NCI-H128 (cell line): ENCODE data around the gene SLCO2B1.

Experiments
- DNase-seq: peaks from one replicate; lab custom pipeline; 2025; ENCODE audit not compliant: unreplicated experiment; lab: John Stamatoyannopoulos, UW

The SLCO2B1 gene

DNA sequence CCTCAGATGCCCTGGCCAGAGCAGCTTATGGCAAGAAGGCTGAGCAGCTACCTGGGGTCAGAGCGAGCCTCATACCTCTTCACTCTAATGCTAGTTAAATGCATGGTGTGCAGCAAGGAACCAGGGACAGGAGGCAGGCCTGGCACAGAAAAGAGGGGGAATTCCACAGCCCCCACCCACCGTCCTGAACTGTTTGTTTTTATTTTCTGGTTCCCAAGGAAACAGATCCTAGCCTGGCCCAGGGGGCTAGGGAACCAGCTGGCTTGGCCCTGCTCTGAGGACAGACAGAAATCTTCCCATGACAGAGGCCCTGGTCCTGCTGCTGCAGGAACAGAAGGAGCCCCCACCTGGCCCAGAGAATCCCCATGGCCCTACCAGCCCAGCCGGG is 40.4 kb downstream of the SLCO2B1 start:
- DNase-seq, result no peak

- no peak for DNase-seq
These were observed 42.4 kb downstream of the SLCO2B1 start for GRCh38 chr11:75193271-75193670.

GRCh38 chr11:75193711-75194110 is 42.8 kb downstream of the SLCO2B1 start:
- DNase-seq, result no peak

DNA sequence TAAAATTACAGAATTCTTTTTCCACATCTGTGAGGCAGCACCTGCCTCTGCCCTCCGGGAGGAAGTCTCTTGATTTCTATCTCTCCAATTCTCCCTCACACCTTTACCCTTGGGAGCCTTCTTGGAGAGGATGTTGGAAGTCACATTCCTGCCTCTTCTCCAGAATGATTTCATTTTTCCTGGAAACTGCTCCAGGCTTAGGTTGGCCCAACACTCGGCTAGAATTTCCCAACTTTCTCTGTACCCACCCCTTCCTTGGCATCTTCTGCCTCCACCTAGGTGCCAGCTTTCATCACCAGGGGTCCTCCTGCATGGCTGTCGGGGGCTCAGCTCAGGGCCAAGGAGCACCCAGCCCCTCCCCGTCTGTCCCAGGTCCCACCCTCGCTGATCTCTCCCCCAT is 43.2 kb downstream of the SLCO2B1 start:
- no peak for DNase-seq

GRCh38 chr11:75195167-75195962 is 44.5 kb downstream of the SLCO2B1 start:
- DNase-seq, result no peak

GRCh38 chr11:75196426-75196825 is 45.5 kb downstream of the SLCO2B1 start:
- no peak for DNase-seq

- DNase-seq, result no peak
These were observed 46.8 kb downstream of the SLCO2B1 start for GRCh38 chr11:75197512-75198277.

- no peak for DNase-seq
These were observed 47.5 kb downstream of the SLCO2B1 start for GRCh38 chr11:75198278-75198973.

- DNase-seq, result no peak
These were observed 48.6 kb downstream of the SLCO2B1 start for GRCh38 chr11:75199412-75199955.

DNA sequence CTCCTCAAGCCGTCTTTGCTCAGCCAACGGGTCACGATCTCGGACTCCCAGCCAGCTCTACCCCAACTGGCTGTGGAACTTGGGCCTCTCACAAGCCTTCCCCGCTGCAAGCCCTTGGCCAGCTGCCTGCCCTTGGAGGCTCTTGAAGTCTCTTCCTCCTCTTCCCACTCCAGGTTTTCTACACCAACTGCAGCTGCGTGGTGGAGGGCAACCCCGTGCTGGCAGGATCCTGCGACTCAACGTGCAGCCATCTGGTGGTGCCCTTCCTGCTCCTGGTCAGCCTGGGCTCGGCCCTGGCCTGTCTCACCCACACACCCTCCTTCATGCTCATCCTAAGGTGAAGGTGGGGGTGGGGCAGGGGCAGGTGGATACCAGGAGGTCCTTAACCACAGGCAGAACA is 49.1 kb downstream of the SLCO2B1 start:
- no peak for DNase-seq

GRCh38 chr11:75200531-75200930 is 49.6 kb downstream of the SLCO2B1 start:
- DNase-seq, result no peak

GRCh38 chr11:75201771-75202170 is 50.9 kb downstream of the SLCO2B1 start:
- DNase-seq, result no peak

GRCh38 chr11:75202195-75202594 is 51.3 kb downstream of the SLCO2B1 start:
- DNase-seq, result no peak

- DNase-seq, result no peak
These were observed 52.2 kb downstream of the SLCO2B1 start for GRCh38 chr11:75203138-75203537.

GRCh38 chr11:75203641-75204011 is 52.7 kb downstream of the SLCO2B1 start:
- no peak for DNase-seq

- DNase-seq, result no peak
These were observed 53.2 kb downstream of the SLCO2B1 start for GRCh38 chr11:75204012-75204674.

- DNase-seq, result peak; percentile 61
These were observed 54.0 kb downstream of the SLCO2B1 start for GRCh38 chr11:75204685-75205563.

- no peak for DNase-seq
These were observed 54.7 kb downstream of the SLCO2B1 start for GRCh38 chr11:75205564-75206020.

DNA sequence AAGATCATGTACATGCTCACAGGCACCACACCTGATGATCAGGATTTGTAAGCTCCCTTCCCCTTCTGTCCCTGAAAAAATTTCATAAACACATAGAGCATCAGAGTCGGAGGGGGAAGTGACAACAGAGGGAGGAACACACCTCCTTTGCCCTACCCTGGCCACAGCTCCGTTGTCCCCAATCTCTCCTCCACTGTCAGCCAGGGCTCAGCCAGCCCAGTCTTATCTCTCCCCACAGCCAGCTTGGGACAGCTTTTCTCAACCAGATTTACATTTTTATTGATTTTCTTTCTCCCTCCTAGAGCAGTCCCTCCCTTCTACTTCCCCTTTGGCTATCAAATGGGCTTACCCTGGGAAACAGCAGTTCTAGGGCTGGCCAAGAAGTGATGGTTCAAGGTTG is 57.5 kb downstream of the SLCO2B1 start:
- DNase-seq, result no peak

- no peak for DNase-seq
These were observed 61.5 kb downstream of the SLCO2B1 start for GRCh38 chr11:75212411-75212810.
